GM18508 (cell line): Measurements from ENCODE around the gene VAV3.
A peak's percentile ranks its signal among the peaks of the same experiment; 100 is the strongest.

ENCODE experiments used
- ATAC-seq: cut with Tn5 transposase; IDR thresholded peaks from one replicate; pipeline ENCODE4 v1.9.1; 2021; ENCODE audit warnings: moderate number of reproducible peaks; ENCODE audit not compliant: insufficient read depth, unreplicated experiment

Gene VAV3

DNA sequence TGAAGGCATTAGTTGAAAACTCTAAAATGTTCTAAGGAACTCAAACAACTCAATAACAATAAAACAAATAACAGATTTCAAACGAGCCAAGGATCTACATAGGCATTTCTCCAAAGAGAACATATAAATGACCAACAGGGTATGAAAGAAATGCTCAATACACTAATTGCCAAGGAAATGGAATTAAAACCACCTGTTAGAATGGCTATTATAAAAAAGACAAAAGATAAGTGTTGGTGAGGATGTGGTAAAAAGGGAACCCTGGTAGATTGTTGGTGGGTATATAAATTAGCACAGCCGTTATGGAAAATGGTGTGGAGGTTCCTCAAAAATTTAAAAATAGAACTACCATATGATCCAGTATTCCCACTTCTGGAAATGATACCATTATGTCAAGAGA lies 9.1 kb upstream of the VAV3 start:
- ATAC-seq = no peak

- no peak for ATAC-seq
These were observed 7.6 kb upstream of the VAV3 start for GRCh38 chr1:107972391-107973180.

GRCh38 chr1:107966550-107966949 lies 1.6 kb upstream of the VAV3 start:
- ATAC-seq = no peak

GRCh38 chr1:107964336-107965109 lies 457 bp downstream of the VAV3 start:
- no peak for ATAC-seq

DNA sequence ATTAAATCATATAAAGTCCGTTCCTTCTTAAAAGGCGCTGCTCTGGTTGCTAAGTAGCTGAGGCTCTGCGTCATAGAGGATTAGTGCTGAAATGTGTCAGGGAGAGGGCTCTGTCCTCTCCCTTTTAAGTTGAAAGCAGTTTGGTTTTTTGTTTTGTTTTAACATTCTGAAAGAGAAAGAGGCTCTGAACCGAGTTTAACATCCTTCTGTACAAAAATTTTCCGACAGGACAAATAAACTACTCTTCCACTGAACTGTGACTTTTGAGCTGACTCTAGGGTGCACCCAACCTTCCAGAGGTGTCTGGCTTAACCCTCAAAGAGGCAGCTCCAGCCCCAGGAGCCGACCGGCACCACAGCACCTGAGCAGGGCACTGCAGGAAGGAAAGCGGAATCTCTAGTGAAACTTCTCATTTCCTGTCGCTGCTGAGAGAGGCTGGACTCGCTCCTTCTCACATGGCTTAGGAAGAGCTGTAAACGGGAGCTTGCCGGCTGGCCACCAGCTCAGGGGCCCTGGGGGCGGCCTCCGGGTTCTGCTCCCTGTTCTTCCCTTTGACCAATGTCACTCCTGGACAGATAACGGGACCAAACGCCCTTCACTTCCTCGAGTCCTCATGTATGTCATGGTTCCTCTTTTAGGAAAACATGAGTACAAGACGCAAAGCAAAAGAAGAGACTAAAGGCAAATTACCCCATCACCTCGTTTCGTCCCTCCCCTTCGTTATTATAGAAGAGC lies 1.2 kb downstream of the VAV3 start:
- peak; percentile 75 for ATAC-seq

- ATAC-seq = no peak
These were observed 2.0 kb downstream of the VAV3 start for GRCh38 chr1:107963008-107963407.

DNA sequence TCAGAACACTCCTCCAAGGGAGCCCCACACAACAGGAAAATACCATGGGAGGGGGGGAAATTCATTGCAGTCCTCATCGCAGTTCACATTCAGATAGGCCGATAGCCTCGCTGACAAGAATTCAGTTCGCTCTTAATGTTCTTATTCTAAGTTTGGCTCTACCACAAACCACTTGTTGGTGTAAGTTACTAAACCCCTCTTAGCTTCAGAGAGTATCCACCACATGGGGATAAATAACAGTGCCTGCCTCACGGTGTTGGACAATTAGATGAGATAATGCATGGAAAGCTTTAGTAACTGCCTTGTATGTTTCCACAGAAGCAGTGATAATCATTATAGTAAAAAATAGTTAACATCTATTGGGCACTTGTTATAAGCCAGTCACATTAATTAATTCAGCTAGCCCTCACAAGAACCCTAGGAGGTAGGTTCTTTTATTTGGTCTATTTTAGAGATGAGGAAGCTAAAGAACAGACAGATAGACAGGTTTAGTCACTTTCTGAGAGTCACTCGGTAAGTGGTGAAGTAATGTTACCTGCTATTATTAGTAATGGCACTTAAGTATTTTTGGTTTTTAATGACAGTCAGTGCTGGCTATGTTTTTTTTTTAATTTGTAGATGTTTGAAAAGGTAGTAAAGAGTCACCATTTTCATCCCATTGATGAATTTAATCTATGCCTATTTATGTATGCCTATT lies 10.1 kb downstream of the VAV3 start:
- ATAC-seq = no peak

DNA sequence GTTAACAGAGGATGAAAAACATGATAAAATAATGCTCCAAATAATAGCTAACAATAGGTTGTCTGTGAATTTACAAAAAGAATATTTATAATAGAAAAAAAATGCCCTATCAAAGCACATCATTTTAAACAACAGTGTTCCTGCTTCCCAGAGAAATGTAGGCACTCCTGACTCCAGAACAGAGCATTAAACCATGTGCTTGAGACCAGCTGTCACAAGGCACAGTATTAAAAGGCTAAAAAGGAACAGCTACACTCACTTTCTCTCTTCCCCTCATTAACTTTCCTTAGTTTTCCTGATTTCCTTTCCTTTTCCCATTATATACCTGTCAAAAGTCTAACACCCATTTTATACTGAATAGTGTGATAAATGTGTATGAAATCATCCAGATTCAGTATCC lies 10.9 kb downstream of the VAV3 start:
- no peak for ATAC-seq

DNA sequence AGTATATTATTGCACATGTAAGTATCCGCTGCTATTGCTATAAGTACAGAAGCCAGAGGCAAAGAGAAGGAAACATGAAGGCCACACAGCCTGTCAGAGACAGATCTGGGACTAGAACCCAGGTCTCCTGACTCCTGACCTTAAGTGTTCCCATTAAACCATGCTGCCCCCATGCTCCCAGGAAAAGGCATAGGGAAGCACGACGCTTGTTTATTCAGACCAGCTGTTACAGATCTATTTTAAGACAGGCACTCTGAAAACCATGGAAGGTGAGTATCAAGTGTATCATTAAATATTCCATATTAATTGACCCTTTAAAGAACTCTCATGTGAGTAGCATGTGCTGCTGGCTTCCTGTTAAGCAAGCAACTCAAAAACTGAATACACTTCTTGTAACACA lies 11.4 kb downstream of the VAV3 start:
- no peak for ATAC-seq

DNA sequence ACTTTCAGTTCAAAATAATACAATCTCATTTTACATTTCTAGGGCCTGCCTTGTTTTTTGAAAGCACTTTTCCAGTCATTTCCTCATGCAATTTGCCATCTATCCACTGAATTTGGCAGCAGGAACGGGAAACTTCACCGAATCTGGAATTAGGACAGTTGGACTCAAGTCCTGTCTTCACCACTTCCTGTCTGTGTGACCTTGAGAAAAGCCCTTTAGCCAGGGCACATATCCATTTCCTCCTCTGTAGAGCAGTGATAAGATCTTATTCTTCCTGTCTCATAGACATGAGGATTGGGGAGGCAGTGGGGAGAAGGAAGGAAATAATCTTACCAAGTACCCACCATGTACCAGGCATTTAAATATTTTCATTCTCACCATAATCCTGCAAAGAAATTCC lies 12.0 kb downstream of the VAV3 start:
- ATAC-seq = no peak

GRCh38 chr1:107950464-107950863 lies 14.5 kb downstream of the VAV3 start:
- ATAC-seq = no peak

DNA sequence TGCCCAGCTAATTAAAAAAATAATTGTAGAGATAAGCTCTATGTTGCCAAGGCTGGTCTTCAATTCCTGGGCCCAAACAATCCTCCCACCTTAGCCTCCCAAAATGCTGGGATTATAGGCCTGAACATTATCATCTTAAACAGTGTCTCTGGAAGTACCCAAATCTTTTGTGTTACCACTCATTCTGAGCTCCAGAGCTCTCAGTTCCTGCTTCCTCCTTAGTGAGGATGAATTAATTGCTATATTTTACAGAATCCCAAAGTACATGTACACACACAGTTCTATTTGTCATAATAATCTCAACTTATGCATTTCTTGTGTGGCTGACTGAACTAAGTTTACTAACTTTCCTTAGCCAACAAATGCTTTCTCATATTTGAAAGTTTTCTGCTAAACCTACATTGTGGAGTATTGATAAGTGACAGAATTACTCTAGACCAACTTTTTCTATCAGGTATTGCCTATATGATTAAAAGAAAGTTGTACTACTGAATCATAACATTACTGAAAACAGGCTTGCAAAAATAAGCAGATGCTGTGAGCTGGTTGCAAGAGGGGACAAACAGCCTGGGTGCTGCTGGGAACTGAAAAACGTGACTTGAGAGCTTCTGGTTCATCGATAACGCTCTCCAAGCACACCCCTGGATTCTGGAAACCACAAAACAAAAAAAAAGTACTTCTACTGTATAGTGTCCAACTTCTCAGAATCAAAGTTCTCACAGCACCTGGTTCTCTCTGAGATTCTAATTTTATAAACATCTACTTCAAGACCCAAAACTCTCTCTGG lies 15.3 kb downstream of the VAV3 start:
- peak; percentile 77 for ATAC-seq

DNA sequence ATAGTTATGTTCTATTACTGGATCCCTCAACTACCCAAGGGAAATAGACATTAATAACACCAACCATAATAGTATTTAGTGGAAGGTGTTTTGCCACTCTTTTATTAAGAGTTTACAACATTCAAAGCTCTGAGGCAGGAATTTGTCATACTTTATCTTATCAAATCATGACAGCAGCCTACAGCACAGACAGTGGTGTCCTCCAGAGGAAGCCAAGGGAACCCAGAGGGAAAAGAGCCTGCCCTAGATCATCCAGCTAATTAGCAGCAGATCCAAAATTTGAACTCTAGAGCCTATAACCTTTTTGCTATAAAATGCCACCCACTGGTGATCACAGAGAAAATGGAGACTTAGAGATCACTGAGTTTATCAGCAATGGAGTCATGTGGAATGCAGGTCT lies 18.2 kb downstream of the VAV3 start:
- no peak for ATAC-seq

DNA sequence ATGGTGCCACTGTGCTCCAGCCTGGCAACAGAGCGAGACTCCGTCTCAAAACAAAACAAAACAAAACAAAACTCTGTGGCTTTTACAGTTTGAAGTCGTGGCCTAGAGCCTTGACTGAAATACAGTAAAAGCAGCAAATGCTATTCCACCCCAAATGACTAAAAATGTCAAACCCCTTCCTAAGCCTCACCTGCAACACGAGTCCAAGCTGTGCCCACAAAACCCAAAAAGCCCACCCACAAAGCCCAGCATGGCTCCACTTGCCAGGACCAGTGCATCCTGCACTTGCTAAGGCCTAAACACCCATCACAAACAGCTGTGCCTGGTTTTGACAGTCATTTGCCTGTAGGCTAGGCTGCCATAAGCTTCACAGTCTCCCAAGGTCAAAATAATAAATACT lies 21.3 kb downstream of the VAV3 start:
- no peak for ATAC-seq

DNA sequence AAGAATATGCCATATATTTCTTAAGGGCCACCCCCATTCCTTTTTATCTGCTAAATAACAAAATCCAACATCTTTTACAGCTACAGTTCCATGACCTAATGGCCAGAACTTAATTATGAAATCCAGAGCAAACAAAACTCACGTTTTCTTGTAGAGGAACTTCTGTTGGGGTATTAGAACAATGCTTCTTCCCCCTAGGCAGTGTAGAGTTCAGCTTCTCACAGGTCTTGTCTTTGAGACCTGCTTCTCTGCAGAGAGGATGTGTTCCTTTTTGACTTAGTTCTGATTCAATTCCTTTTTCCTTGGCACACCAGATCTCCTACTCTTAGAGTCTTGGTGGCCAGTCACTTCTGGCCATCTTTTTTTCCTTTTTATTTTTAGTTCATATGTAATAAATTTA lies 22.2 kb downstream of the VAV3 start:
- no peak for ATAC-seq

- ATAC-seq = no peak
These were observed 23.4 kb downstream of the VAV3 start for GRCh38 chr1:107941531-107941930.

- no peak for ATAC-seq
These were observed 23.9 kb downstream of the VAV3 start for GRCh38 chr1:107941123-107941522.

- no peak for ATAC-seq
These were observed 24.3 kb downstream of the VAV3 start for GRCh38 chr1:107940701-107941100.

- no peak for ATAC-seq
These were observed 24.9 kb downstream of the VAV3 start for GRCh38 chr1:107940017-107940577.
